HuH-7 (cell line): ENCODE data around the gene RHBDL1.
"Not testable (repeated sequence)": the region's sequence is repeated elsewhere in the genome, so short reads cannot be mapped to it uniquely, and the experiment has no call there.

Experiments
- DNase-seq: peaks from one replicate; pipeline ENCODE4 v3.0.0; 2011; ENCODE audit warnings: low spot score

RHBDL1 gene

GRCh38 chr16:686459-687260, 11.2 kb downstream of the RHBDL1 start:
- no peak for DNase-seq

GRCh38 chr16:687499-687898, 12.0 kb downstream of the RHBDL1 start:
- no peak for DNase-seq

GRCh38 chr16:689175-689897, 13.9 kb downstream of the RHBDL1 start:
- no peak for DNase-seq

GRCh38 chr16:691242-691641, 15.8 kb downstream of the RHBDL1 start:
- DNase-seq: not testable (repeated sequence)

GRCh38 chr16:692356-693108, 17.1 kb downstream of the RHBDL1 start:
- DNase-seq: no peak

GRCh38 chr16:693364-693763, 17.9 kb downstream of the RHBDL1 start:
- no peak for DNase-seq

- DNase-seq: no peak
Measured at GRCh38 chr16:693766-694165, 18.3 kb downstream of the RHBDL1 start.

GRCh38 chr16:694187-694862, 18.9 kb downstream of the RHBDL1 start:
- DNase-seq: no peak

GRCh38 chr16:694863-695354, 19.4 kb downstream of the RHBDL1 start:
- no peak for DNase-seq

GRCh38 chr16:695355-696089, 20.1 kb downstream of the RHBDL1 start:
- no peak for DNase-seq

- DNase-seq: no peak
Measured at GRCh38 chr16:698911-699671, 23.6 kb downstream of the RHBDL1 start.

GRCh38 chr16:700684-701584, 25.5 kb downstream of the RHBDL1 start:
- no peak for DNase-seq

GRCh38 chr16:702341-702740, 26.9 kb downstream of the RHBDL1 start:
- no peak for DNase-seq

GRCh38 chr16:703406-703805, 27.9 kb downstream of the RHBDL1 start:
- DNase-seq: no peak

- DNase-seq: no peak
Measured at GRCh38 chr16:704047-704446, 28.6 kb downstream of the RHBDL1 start.

GRCh38 chr16:704552-705380, 29.3 kb downstream of the RHBDL1 start:
- no peak for DNase-seq

GRCh38 chr16:705431-706188, 30.1 kb downstream of the RHBDL1 start, which contains the start of gene FBXL16:
TSS of gene FBXL16 (minus strand) at chr16:705801. CDS start at chr16:697405, 8,396 bp downstream.
- DNase-seq: no peak
